ENCODE data around the gene BANP. TPM values are rescaled to one million over a fixed set of nuclear protein-coding genes. Genes with fewer than 3 reads are reported as not detected.

The BANP gene
- total and polyA plus RNA-seq, 11 donors, result 7.2 to 20.7 (median 13.3) TPM

DNA sequence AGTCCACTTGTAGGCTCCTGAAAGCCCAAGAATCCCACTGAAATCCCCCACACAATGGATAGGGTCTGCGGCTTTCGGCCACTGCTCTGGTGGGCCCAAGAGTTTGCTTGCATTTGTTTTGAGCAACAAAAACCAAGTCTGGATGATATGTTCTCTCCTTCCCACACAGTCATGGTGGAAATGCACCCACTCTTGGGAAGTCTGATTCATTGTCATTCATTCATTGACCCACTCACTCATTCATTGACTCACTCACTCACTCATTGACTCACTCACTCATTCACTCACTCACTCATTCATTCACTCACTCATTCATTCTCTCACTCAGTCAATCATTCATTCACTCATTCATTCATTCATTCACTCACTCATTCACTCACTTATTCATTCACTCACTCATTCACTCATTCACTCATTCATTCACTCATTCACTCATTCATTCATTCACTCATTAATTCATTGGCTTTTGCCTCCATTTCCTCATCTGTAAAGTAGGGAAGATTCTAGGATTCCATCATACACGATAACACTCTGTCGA, 12.8 kb upstream of the BANP start:
- H3K27ac ChIP-seq, result no peak overlapping the region
- H3K4me1 ChIP-seq, result no peaks in the 10 kb centered on the region
- no peaks in the 10 kb centered on the region for H3K27me3 ChIP-seq
- no peaks in the 10 kb centered on the region for H3K36me3 ChIP-seq
- intact Hi-C loops (cut with DNase I), result no loop called here
- ATAC-seq (no peak), DNase-seq (no peak)
- TF ChIP-seq, protein P1, sequence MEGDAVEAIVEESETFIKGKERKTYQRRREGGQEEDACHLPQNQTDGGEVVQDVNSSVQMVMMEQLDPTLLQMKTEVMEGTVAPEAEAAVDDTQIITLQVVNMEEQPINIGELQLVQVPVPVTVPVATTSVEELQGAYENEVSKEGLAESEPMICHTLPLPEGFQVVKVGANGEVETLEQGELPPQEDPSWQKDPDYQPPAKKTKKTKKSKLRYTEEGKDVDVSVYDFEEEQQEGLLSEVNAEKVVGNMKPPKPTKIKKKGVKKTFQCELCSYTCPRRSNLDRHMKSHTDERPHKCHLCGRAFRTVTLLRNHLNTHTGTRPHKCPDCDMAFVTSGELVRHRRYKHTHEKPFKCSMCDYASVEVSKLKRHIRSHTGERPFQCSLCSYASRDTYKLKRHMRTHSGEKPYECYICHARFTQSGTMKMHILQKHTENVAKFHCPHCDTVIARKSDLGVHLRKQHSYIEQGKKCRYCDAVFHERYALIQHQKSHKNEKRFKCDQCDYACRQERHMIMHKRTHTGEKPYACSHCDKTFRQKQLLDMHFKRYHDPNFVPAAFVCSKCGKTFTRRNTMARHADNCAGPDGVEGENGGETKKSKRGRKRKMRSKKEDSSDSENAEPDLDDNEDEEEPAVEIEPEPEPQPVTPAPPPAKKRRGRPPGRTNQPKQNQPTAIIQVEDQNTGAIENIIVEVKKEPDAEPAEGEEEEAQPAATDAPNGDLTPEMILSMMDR (IDR thresholded peaks at IDR 0.05), result no peak
- TF ChIP-seq POLR2A (IDR thresholded peaks at IDR 0.05), result no peak
- 94 to 96% (median 95%) methylated on average over 4 of the region's 4 CpGs for WGBS, 4 donors
- H3K9me3 ChIP-seq, result no peaks in the 10 kb centered on the region
- no peak overlapping the region for H3K4me3 ChIP-seq

- DNase-seq, result no peak
- TF ChIP-seq, protein P1 (IDR thresholded peaks at IDR 0.05), result no peak
- no peak for TF ChIP-seq POLR2A (IDR thresholded peaks at IDR 0.05)
These were observed 11.4 kb upstream of the BANP start for GRCh38 chr16:87939562-87940423.

DNA sequence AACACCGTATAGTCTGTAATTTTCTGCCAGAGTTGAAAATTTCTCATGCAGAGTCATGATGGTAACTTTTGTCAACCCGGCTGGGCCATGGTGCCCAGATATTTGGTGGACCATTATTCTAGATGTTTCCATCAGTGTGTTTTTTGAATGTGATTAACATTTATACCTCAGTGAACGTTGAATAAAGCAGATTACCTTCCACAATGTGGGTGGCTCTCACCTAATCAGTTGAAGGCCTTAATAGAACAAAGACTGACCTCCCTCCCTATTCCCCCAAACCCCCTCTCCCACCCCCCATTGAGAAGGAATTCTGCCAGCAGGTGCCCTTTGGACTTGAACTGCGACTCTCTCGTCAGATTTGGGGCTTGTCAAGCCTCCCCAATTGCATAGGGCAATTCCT, 8.6 kb upstream of the BANP start:
- H3K4me3 ChIP-seq, result no peak overlapping the region
- H3K36me3 ChIP-seq, result no peaks in the 10 kb centered on the region
- WGBS, 4 donors, result 73 to 88% (median 82%) methylated on average over 5 of the region's 5 CpGs
- no peak overlapping the region for H3K27ac ChIP-seq
- DNase-seq, result no peak
- no peak for TF ChIP-seq POLR2A (IDR thresholded peaks at IDR 0.05)
- TF ChIP-seq, protein P1 (IDR thresholded peaks at IDR 0.05), result no peak
- intact Hi-C loops (cut with DNase I), result no loop called here
- H3K9me3 ChIP-seq, result no peaks in the 10 kb centered on the region
- no peak for ATAC-seq
- no peaks in the 10 kb centered on the region for H3K27me3 ChIP-seq
- peaks cover 0 to 6% (median 0%) of the 10 kb centered on the region in 12 donors for H3K4me1 ChIP-seq

More at GRCh38 chr16:87939562-87940423, 11.4 kb upstream of the BANP start:
- Histone ChIP-seq H3K27ac (no peak overlapping the region), H3K4me1 (no peaks in the 10 kb centered on the region), H3K36me3 (no peaks in the 10 kb centered on the region), H3K27me3 (no peaks in the 10 kb centered on the region), H3K9me3 (no peaks in the 10 kb centered on the region), H3K4me3 (no peak overlapping the region)
- intact Hi-C loops (cut with DNase I), result no loop called here
- 87 to 94% (median 89%) methylated on average over 12 to 13 of the region's 13 CpGs for WGBS, 4 donors
- no peak for ATAC-seq

- WGBS, 4 donors, result 21 to 29% (median 26%) methylated on average over 19 to 22 of the region's 22 CpGs
- DNase-seq (peak; percentile 74 to 91 (median 77)), ATAC-seq (peak; percentile 83 to 91 (median 90))
- H3K36me3 ChIP-seq, result no peaks in the 10 kb centered on the region
- H3K9me3 ChIP-seq, result no peaks in the 10 kb centered on the region
- peaks cover 0 to 25% (median 0%) of the 10 kb centered on the region in 12 donors for H3K4me1 ChIP-seq
- no peak for TF ChIP-seq POLR2A (IDR thresholded peaks at IDR 0.05)
- TF ChIP-seq, protein P1 (IDR thresholded peaks at IDR 0.05), result no peak
- H3K27ac ChIP-seq, result peak overlapping the region in 9 of 12 donors; percentile 0 to 79 (median 50)
- peak overlapping the region in 10 of 12 donors; percentile 20 to 55 (median 40) for H3K4me3 ChIP-seq
- intact Hi-C loops (cut with DNase I), result no loop called here
- H3K27me3 ChIP-seq, result no peaks in the 10 kb centered on the region
These were observed 5.7 kb upstream of the BANP start for GRCh38 chr16:87945351-87946042.

Measured in heart left ventricle (tissue), 16 donors.